HEK293 (cell line): ENCODE data around the gene GTPBP4.

Experiments used
- CTCF ChIA-PET: fragments of 350-600 bp; formaldehyde crosslinking; extraction: SDS; loops from one replicate; lab custom pipeline; 2021; ENCODE audit warnings: antibody characterized with exemption; lab: Yijun Ruan, JAX
- POLR2A ChIA-PET: fragments of 300-600 bp; formaldehyde crosslinking; extraction: SDS; loops from one replicate; lab custom pipeline; 2020; ENCODE audit warnings: antibody characterized with exemption, inconsistent platforms; lab: Yijun Ruan, JAX
- H3K27ac ChIP-seq: fragments of 200-500 bp; sonication (Bioruptor generic); 2 replicates; pipeline ENCODE4 v1.5.1; 2014; ENCODE audit warnings: low read depth, low read length, control low read depth, inconsistent platforms; ENCODE audit errors: extremely low read depth
- H3K36me3 ChIP-seq, 2 experiments: fragments of 200-500 bp in 1 of 2; sonication (Bioruptor generic) in 1 of 2; 1 replicate in 1 of 2; 2 replicates in 1 of 2; pipeline ENCODE4 v1.5.1; 2014 to 2017; ENCODE audit warnings: inconsistent platforms in 2 of 2, low read length in 2 of 2; ENCODE audit not compliant: control insufficient read depth in 2 of 2, insufficient read depth in 1 of 2
- H3K4me1 ChIP-seq: fragments of 200-500 bp; sonication (Bioruptor generic); 2 replicates; pipeline ENCODE4 v1.5.1; 2014; ENCODE audit warnings: mild to moderate bottlenecking, low read length, inconsistent platforms; ENCODE audit not compliant: control insufficient read depth, insufficient read depth
- H3K4me3 ChIP-seq: 2 replicates; pipeline ENCODE4 v1.5.1; 2011; ENCODE audit warnings: low read depth, mild to moderate bottlenecking, control low read depth, low read length, moderate library complexity
- H3K9me3 ChIP-seq: fragments of 200-500 bp; sonication (Bioruptor generic); 2 replicates; pipeline ENCODE4 v1.5.1; 2014; ENCODE audit warnings: low read depth, low read length, inconsistent platforms; ENCODE audit not compliant: control insufficient read depth, insufficient read depth
- EGR2 ChIP-seq: fragments of 450-650 bp; formaldehyde crosslinking; IDR thresholded peaks from 2 replicates; pipeline ENCODE4 v1.5.1; 2016; ENCODE audit warnings: low read depth, missing biosample characterization, missing genetic modification characterization
- MYNN ChIP-seq: fragments of 450-650 bp; formaldehyde crosslinking; IDR thresholded peaks from 2 replicates; pipeline ENCODE4 v1.5.1; 2016; ENCODE audit warnings: missing biosample characterization, missing genetic modification characterization, borderline replicate concordance
- ZNF140 ChIP-seq: fragments of 450-650 bp; formaldehyde crosslinking; IDR thresholded peaks from 2 replicates; pipeline ENCODE4 v1.5.1; 2016; ENCODE audit warnings: missing biosample characterization, missing genetic modification characterization
- ZNF174 ChIP-seq: fragments of 450-650 bp; formaldehyde crosslinking; IDR thresholded peaks from 2 replicates; pipeline ENCODE4 v1.5.0; 2017; ENCODE audit warnings: missing biosample characterization, mild to moderate bottlenecking, missing genetic modification characterization
- ZNF394 ChIP-seq: fragments of 450-650 bp; formaldehyde crosslinking; IDR thresholded peaks from 2 replicates; pipeline ENCODE4 v1.5.1; 2016; ENCODE audit warnings: missing biosample characterization, missing genetic modification characterization, mild to moderate bottlenecking, moderate library complexity, borderline replicate concordance
- ZNF423 ChIP-seq: fragments of 450-650 bp; formaldehyde crosslinking; IDR thresholded peaks from 2 replicates; pipeline ENCODE4 v1.5.1; 2016; ENCODE audit warnings: missing biosample characterization, missing genetic modification characterization
- ZNF561 ChIP-seq: fragments of 450-650 bp; IDR thresholded peaks from 2 replicates; pipeline ENCODE4 v1.5.1; 2018; ENCODE audit warnings: missing biosample characterization, missing genetic modification characterization, borderline replicate concordance
- ZNF629 ChIP-seq: fragments of 450-650 bp; formaldehyde crosslinking; IDR thresholded peaks from 2 replicates; pipeline ENCODE4 v1.5.1; 2017; ENCODE audit warnings: missing biosample characterization, missing genetic modification characterization
- ZNF747 ChIP-seq: fragments of 450-650 bp; formaldehyde crosslinking; IDR thresholded peaks from 2 replicates; pipeline ENCODE4 v1.5.1; 2016; ENCODE audit warnings: missing biosample characterization, missing genetic modification characterization
- TF ChIP-seq, protein P1 (sequence below): fragments of 450-650 bp; formaldehyde crosslinking; IDR thresholded peaks from 2 replicates; pipeline ENCODE4 v1.5.1; 2016; ENCODE audit warnings: missing biosample characterization, missing genetic modification characterization, low read depth
- TF ChIP-seq, protein P2 (sequence below): fragments of 450-650 bp; formaldehyde crosslinking; IDR thresholded peaks from 2 replicates; pipeline ENCODE4 v1.5.1; 2016; ENCODE audit warnings: missing biosample characterization, missing genetic modification characterization, low read depth
- TF ChIP-seq, protein P3 (sequence below): fragments of 450-650 bp; formaldehyde crosslinking; IDR thresholded peaks from 2 replicates; pipeline ENCODE4 v1.5.1; 2016; ENCODE audit warnings: missing biosample characterization, missing genetic modification characterization

The GTPBP4 gene

DNA sequence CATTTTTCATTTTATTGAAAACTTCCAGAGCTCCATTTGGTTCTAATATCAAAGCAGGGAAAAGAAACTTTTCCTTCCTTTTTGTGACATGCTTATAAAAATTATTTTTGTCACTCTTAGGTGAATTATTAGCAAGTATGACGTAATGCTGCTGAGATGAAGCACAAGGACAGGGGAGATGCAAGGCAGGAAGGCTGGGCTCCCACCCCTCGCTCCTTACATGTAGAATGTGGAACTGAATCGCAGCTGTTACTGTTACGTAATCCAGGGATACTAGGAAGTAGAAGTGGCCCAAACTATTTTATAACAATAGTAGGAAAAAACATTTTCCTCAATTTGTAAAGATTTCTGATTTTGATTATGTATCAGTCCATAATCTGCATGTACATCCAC is 17.1 kb upstream of the GTPBP4 start:
- POLR2A ChIA-PET = no interaction called here

DNA sequence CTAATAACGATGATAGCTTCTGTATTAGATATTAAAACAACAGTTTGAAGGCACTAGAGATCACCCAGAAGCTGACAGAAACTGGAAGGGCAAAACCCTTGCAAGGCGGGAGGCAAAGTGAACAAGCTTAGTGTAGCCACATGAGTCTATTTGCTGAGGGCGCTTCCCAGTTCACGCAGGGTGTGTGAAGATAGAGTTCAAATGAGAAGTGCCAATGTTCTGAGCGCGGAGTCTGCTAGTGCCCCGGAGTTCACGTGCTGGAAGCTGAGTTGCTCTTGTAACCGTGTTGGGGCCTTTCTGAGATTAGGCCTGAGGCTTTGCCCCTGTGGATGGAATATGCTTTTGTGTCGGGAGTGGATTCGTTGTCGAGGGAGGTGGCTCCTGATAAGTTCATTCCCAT is 16.6 kb upstream of the GTPBP4 start:
- no peaks in the 10 kb centered on the region for H3K4me1 ChIP-seq
- TF ChIP-seq ZNF423 = no peak
- TF ChIP-seq MYNN (tag by site-specific recombination) = no peak
- peaks cover 0 to 4% of the 10 kb centered on the region in 2 experiments; a peak in 1 of 3 replicates for H3K36me3 ChIP-seq
- no peak overlapping the region for H3K4me3 ChIP-seq
- H3K27ac ChIP-seq = no peak overlapping the region
- ChIA-PET POLR2A (no interaction called here), CTCF (no interaction called here)
- H3K9me3 ChIP-seq = no peaks in the 10 kb centered on the region

More for the DNA sequence above, 17.1 kb upstream of the GTPBP4 start:
- H3K4me3 ChIP-seq = no peak overlapping the region
- TF ChIP-seq ZNF561 (tag by site-specific recombination) (no peak), ZNF629 (tag by site-specific recombination) (no peak), ZNF174 (tag by site-specific recombination) (no peak), ZNF747 (tag by site-specific recombination) (no peak), ZNF394 (tag by site-specific recombination) (no peak)
- TF ChIP-seq, protein P1, sequence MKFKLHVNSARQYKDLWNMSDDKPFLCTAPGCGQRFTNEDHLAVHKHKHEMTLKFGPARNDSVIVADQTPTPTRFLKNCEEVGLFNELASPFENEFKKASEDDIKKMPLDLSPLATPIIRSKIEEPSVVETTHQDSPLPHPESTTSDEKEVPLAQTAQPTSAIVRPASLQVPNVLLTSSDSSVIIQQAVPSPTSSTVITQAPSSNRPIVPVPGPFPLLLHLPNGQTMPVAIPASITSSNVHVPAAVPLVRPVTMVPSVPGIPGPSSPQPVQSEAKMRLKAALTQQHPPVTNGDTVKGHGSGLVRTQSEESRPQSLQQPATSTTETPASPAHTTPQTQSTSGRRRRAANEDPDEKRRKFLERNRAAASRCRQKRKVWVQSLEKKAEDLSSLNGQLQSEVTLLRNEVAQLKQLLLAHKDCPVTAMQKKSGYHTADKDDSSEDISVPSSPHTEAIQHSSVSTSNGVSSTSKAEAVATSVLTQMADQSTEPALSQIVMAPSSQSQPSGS (tag by site-specific recombination) = no peak
- TF ChIP-seq, protein P2, sequence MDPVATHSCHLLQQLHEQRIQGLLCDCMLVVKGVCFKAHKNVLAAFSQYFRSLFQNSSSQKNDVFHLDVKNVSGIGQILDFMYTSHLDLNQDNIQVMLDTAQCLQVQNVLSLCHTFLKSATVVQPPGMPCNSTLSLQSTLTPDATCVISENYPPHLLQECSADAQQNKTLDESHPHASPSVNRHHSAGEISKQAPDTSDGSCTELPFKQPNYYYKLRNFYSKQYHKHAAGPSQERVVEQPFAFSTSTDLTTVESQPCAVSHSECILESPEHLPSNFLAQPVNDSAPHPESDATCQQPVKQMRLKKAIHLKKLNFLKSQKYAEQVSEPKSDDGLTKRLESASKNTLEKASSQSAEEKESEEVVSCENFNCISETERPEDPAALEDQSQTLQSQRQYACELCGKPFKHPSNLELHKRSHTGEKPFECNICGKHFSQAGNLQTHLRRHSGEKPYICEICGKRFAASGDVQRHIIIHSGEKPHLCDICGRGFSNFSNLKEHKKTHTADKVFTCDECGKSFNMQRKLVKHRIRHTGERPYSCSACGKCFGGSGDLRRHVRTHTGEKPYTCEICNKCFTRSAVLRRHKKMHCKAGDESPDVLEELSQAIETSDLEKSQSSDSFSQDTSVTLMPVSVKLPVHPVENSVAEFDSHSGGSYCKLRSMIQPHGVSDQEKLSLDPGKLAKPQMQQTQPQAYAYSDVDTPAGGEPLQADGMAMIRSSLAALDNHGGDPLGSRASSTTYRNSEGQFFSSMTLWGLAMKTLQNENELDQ = no peak
- TF ChIP-seq, protein P3, sequence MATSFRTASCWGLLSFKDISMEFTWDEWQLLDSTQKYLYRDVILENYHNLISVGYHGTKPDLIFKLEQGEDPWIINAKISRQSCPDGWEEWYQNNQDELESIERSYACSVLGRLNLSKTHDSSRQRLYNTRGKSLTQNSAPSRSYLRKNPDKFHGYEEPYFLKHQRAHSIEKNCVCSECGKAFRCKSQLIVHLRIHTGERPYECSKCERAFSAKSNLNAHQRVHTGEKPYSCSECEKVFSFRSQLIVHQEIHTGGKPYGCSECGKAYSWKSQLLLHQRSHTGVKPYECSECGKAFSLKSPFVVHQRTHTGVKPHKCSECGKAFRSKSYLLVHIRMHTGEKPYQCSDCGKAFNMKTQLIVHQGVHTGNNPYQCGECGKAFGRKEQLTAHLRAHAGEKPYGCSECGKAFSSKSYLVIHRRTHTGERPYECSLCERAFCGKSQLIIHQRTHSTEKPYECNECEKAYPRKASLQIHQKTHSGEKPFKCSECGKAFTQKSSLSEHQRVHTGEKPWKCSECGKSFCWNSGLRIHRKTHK (tag by site-specific recombination) = no peak
- TF ChIP-seq, all 188 proteins: peak for 0
- no peak overlapping the region for H3K27ac ChIP-seq
- H3K9me3 ChIP-seq = no peaks in the 10 kb centered on the region
- H3K4me1 ChIP-seq = no peaks in the 10 kb centered on the region
- H3K36me3 ChIP-seq = no peaks in the 10 kb centered on the region
- CTCF ChIA-PET = no interaction called here

DNA sequence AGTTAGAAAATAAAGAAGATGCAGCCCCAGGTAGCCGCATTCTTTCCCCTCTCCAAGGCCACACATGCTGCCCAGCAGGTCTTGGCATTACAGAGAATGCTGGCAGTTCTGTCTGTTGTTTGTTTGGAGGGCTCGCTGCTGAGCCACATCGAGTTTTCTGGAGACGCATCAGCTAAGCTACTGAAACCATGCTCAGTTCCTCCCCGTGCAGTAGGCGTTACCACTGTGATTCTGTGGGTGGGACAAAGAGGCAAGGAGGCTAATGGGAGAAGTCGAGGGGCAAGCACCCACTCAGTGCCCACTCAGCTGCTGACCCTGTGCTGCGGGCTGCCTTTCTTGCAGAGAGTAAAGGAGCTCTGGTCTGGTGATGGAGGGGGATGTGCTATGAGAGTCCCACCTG is 15.5 kb upstream of the GTPBP4 start:
- H3K4me1 ChIP-seq = no peaks in the 10 kb centered on the region
- peaks cover 0 to 6% of the 10 kb centered on the region in 2 experiments; a peak in 1 of 3 replicates for H3K36me3 ChIP-seq
- no peaks in the 10 kb centered on the region for H3K9me3 ChIP-seq
- ChIA-PET POLR2A (interaction anchor here (1.0 kb wide), 1 partner anchor 14 kb away, joined by 3 read pairs; no protein-coding TSS in a partner anchor), CTCF (no interaction called here)
- H3K27ac ChIP-seq = no peak overlapping the region
- H3K4me3 ChIP-seq = no peak overlapping the region
- TF ChIP-seq ZNF140 (tag by site-specific recombination) (no peak), EGR2 (tag by site-specific recombination) (peak; percentile 56)
